CD4-positive, alpha-beta T cell (primary cell): Measurements from ENCODE around the gene ZNHIT1. TPM values are rescaled to one million over a fixed set of nuclear protein-coding genes. Genes with fewer than 3 reads are reported as not detected.

Experiments
- ATAC-seq: fragments of 200-7000 bp; cut with Tn5 transposase; one replicate; pipeline ENCODE4 v1.10.0; 2022; ENCODE audit warnings: mild to moderate bottlenecking; ENCODE audit not compliant: poor library complexity
- CTCF ChIA-PET: fragments of 350-600 bp; sonication (Branson Sonifier 250); formaldehyde crosslinking; loops from one replicate; lab custom pipeline; 2021; ENCODE audit warnings: antibody characterized with exemption, inconsistent platforms; lab: Charles Lee
- POLR2A ChIA-PET: fragments of 350-600 bp; sonication (Branson Sonifier 250); formaldehyde crosslinking; loops from one replicate; lab custom pipeline; 2021; ENCODE audit warnings: antibody characterized with exemption, inconsistent platforms; lab: Charles Lee
- DNase-seq, 14 experiments: peaks; one replicate each; pipeline ENCODE4 v3.0.0-alpha.2; 2013 to 2020; ENCODE audit warnings: mixed read lengths in 2 of 14
- H3K27ac ChIP-seq, 2 donors: one replicate each; pipeline versions ENCODE4 v1.5.1 to v1.7.0; 2013; ENCODE audit warnings: low read length in 2 of 2, low read depth in 1 of 2, mild to moderate bottlenecking in 1 of 2
- H3K27me3 ChIP-seq, 2 experiments: 1 replicate in 1 of 2; 2 replicates in 1 of 2; pipeline versions ENCODE4 v1.6.1 to v1.7.0; 2013; ENCODE audit warnings: low read length in 2 of 2, control low read depth in 1 of 2, mild to moderate bottlenecking in 1 of 2, moderate library complexity in 1 of 2; ENCODE audit not compliant: insufficient read depth in 2 of 2, control insufficient read depth in 1 of 2
- H3K36me3 ChIP-seq: one replicate; pipeline ENCODE4 v1.6.1; 2013; ENCODE audit warnings: low read length, control low read depth; ENCODE audit not compliant: insufficient read depth
- H3K4me1 ChIP-seq: one replicate; pipeline ENCODE4 v1.6.1; 2013; ENCODE audit warnings: low read length, control low read depth; ENCODE audit not compliant: insufficient read depth
- H3K4me3 ChIP-seq: one replicate; pipeline ENCODE4 v1.5.1; 2013; ENCODE audit warnings: mild to moderate bottlenecking, low read length, moderate library complexity
- H3K9me3 ChIP-seq, 2 experiments: 1 replicate in 1 of 2; 2 replicates in 1 of 2; pipeline versions ENCODE4 v1.6.1 to v1.7.0; 2013; ENCODE audit warnings: low read length in 2 of 2, mild to moderate bottlenecking in 2 of 2, control low read depth in 1 of 2, moderate library complexity in 1 of 2; ENCODE audit not compliant: control insufficient read depth in 1 of 2, insufficient read depth in 1 of 2
- H3K27ac Mint-ChIP-seq: one replicate; pipeline ENCODE4 v1.8.0; 2020; ENCODE audit warnings: mixed read lengths
- H3K27me3 Mint-ChIP-seq: one replicate; pipeline ENCODE4 v1.8.0; 2021; ENCODE audit warnings: mixed read lengths
- H3K36me3 Mint-ChIP-seq: one replicate; pipeline ENCODE4 v1.8.0; 2021; ENCODE audit warnings: low read depth, mixed read lengths
- H3K4me1 Mint-ChIP-seq: one replicate; pipeline ENCODE4 v1.8.0; 2021; ENCODE audit warnings: low read depth, mixed read lengths
- H3K4me3 Mint-ChIP-seq: one replicate; pipeline ENCODE4 v1.8.0; 2020; ENCODE audit warnings: mild to moderate bottlenecking, mixed read lengths
- H3K9me3 Mint-ChIP-seq: one replicate; pipeline ENCODE4 v1.8.0; 2020; ENCODE audit warnings: mixed read lengths
- CTCF ChIP-seq: fragments of 200-600 bp; IDR thresholded peaks from one replicate; pipeline ENCODE4 v1.8.0; 2022; ENCODE audit warnings: antibody characterized with exemption, mild to moderate bottlenecking
- intact Hi-C, 2 experiments: fragments of 100-400 bp; cut with DNase I in 1 of 2; cut with micrococcal nuclease in 1 of 2; formaldehyde crosslinking; loops; one replicate each; pipeline versions ENCODE4 v1.15.1 to v1.9.0; 2023 to 2025; cut with DNase I, micrococcal nuclease
- total RNA-seq, 174 experiments: library from RNA in 2 of 174; stranded (reverse) in 2 of 174; gene quantifications; one replicate each; pipeline ENCODE4 v1.2.3 and lab custom pipeline; 2021 to 2026

ZNHIT1 gene
- total RNA-seq, 2 experiments from 2014 or later, result 28.4 to 30.6 TPM

GRCh38 chr7:101216001-101216859 lies 1.7 kb upstream of the ZNHIT1 start:
- H3K4me1 ChIP-seq, result peaks cover 41% of the 10 kb centered on the region
- peak in 2 of 14 experiments; percentile 3 to 25 for DNase-seq
- H3K27ac Mint-ChIP-seq, result peak overlapping the region; percentile 87

GRCh38 chr7:101216860-101217387 lies 1.0 kb upstream of the ZNHIT1 start:
- CTCF ChIA-PET, result interaction anchor here (1.3 to 3.0 kb wide), 4 partner anchors 18 to 66 kb away, joined by 3 to 39 read pairs (median 3); partner anchors contain the start of gene FIS1
- no peaks in the 10 kb centered on the region for H3K9me3 Mint-ChIP-seq
- TF ChIP-seq CTCF, result no peak
- peaks cover 38% of the 10 kb centered on the region for H3K4me1 Mint-ChIP-seq
- Histone ChIP-seq H3K36me3 (peaks cover 31% of the 10 kb centered on the region), H3K27me3 (no peaks in the 10 kb centered on the region), H3K27ac (peak overlapping the region in 1 of 2 donors; percentile 13), H3K4me1 (peaks cover 45% of the 10 kb centered on the region), H3K4me3 (peak overlapping the region; percentile 83), H3K9me3 (no peaks in the 10 kb centered on the region)
- H3K36me3 Mint-ChIP-seq, result peaks cover 36% of the 10 kb centered on the region
- ATAC-seq (no peak), DNase-seq (peak in 1 of 14 experiments; percentile 16)
- POLR2A ChIA-PET, result interaction anchor here (1.0 to 3.3 kb wide), 10 partner anchors 12 to 330 kb away, joined by 3 to 55 read pairs (median 6); partner anchors contain the start of genes FIS1, TRIM56, UFSP1 and VGF
- peak overlapping the region; percentile 95 for H3K4me3 Mint-ChIP-seq
- intact Hi-C loops, result loop anchor here in 1 of 2 experiments (2.0 to 10.0 kb wide), 2 partner anchors 62 to 322 kb away; partner anchors contain the start of genes ACHE and AP1S1
- H3K27ac Mint-ChIP-seq, result peak overlapping the region; percentile 87
- no peaks in the 10 kb centered on the region for H3K27me3 Mint-ChIP-seq

More at GRCh38 chr7:101216001-101216859, 1.7 kb upstream of the ZNHIT1 start:
- Mint-ChIP-seq H3K4me3 (peak overlapping the region; percentile 95), H3K4me1 (peaks cover 38% of the 10 kb centered on the region), H3K36me3 (peaks cover 29% of the 10 kb centered on the region), H3K9me3 (no peaks in the 10 kb centered on the region), H3K27me3 (no peaks in the 10 kb centered on the region)
- peak overlapping the region; percentile 83 for H3K4me3 ChIP-seq
- ATAC-seq, result no peak
- H3K9me3 ChIP-seq, result no peaks in the 10 kb centered on the region
- ChIA-PET POLR2A (interaction anchor here (2.8 to 3.3 kb wide), 2 partner anchors 28 to 36 kb away, joined by 30 to 55 read pairs; partner anchors contain the start of gene FIS1), CTCF (interaction anchor here (1.4 kb wide), 1 partner anchor 19 kb away, joined by 3 read pairs; no protein-coding TSS in a partner anchor)
- peaks cover 32% of the 10 kb centered on the region for H3K36me3 ChIP-seq
- peak overlapping the region in 1 of 2 donors; percentile 13 for H3K27ac ChIP-seq
- TF ChIP-seq CTCF, result no peak
- intact Hi-C loops, result loop anchor here in 1 of 2 experiments (2.0 to 10.0 kb wide), 2 partner anchors 61 to 321 kb away; partner anchors contain the start of genes ACHE and AP1S1
- H3K27me3 ChIP-seq, result no peaks in the 10 kb centered on the region
